A549 (cell line): ENCODE measurements around the gene OR2F2. TPM values are rescaled to one million over a fixed set of nuclear protein-coding genes. Genes with fewer than 3 reads are reported as not detected.

Experiments
- ATAC-seq, 2 experiments: fragments of 200-7000 bp in 1 of 2; fragments of >200 bp in 1 of 2; cut with Nextera tagmentation in 1 of 2; cut with Tn5 transposase in 1 of 2; 3 replicates each; pipeline versions ENCODE4 v1.8.0 to v1.9.1; 2018 to 2020; ENCODE audit warnings: mild to moderate bottlenecking in 1 of 2, moderate library complexity in 1 of 2
- CTCF ChIA-PET: fragments of 300-600 bp; sonication (Branson Sonifier 250); formaldehyde crosslinking; extraction: SDS; loops from one replicate; lab custom pipeline; 2021; ENCODE audit warnings: antibody characterized with exemption, inconsistent platforms; lab: Yijun Ruan, JAX
- POLR2A ChIA-PET: fragments of 350-600 bp; formaldehyde crosslinking; extraction: SDS; loops from one replicate; lab custom pipeline; 2021; ENCODE audit warnings: antibody characterized with exemption, inconsistent platforms; lab: Yijun Ruan, JAX
- DNase-seq, 2 experiments: peaks; one replicate each; pipeline versions ENCODE4 v3.0.0 to v3.0.0-alpha.2; 2011 to 2016; ENCODE audit warnings: low read depth in 1 of 2, low spot score in 1 of 2
- FAIRE-seq: peaks from 2 replicates; lab custom pipeline; 2011; peaks lifted over from hg19 to GRCh38; lab: Jason Lieb, UNC
- H3K27ac ChIP-seq, 2 experiments: fragments of >200 bp; sonication (Bioruptor Twin); formaldehyde crosslinking; 3 replicates each; pipeline ENCODE4 v1.5.1; 2016 to 2017
- H3K4me1 ChIP-seq: fragments of >200 bp; sonication (Bioruptor Twin); formaldehyde crosslinking; 3 replicates; pipeline ENCODE4 v1.6.1; 2016
- H3K4me2 ChIP-seq: fragments of >200 bp; sonication (Bioruptor Twin); formaldehyde crosslinking; 3 replicates; pipeline ENCODE4 v1.6.1; 2016
- H3K4me3 ChIP-seq: fragments of >200 bp; sonication (Bioruptor Twin); formaldehyde crosslinking; 3 replicates; pipeline ENCODE4 v1.5.1; 2016
- H3K9me3 ChIP-seq: fragments of >200 bp; sonication (Bioruptor Twin); formaldehyde crosslinking; 3 replicates; pipeline ENCODE4 v1.6.1; 2016
- CEBPB ChIP-seq, 2 experiments: fragments of >200 bp in 1 of 2; sonication (Bioruptor Twin) in 1 of 2; formaldehyde crosslinking in 1 of 2; IDR thresholded peaks; 2 replicates each; pipeline ENCODE4 v1.6.1; 2012 to 2016
- CHD4 ChIP-seq: fragments of 200-600 bp; sonication (generic); IDR thresholded peaks from 2 replicates; pipeline ENCODE4 v1.6.1; 2016; ENCODE audit warnings: antibody characterized with exemption, mild to moderate bottlenecking, borderline replicate concordance
- EHMT2 ChIP-seq: fragments of 200-600 bp; sonication (generic); IDR thresholded peaks from 2 replicates; pipeline ENCODE4 v1.6.1; 2016; ENCODE audit warnings: antibody characterized with exemption, low read depth, mild to moderate bottlenecking, moderate library complexity
- ESRRA ChIP-seq: fragments of 150-350 bp; IDR thresholded peaks from 2 replicates; pipeline ENCODE4 v1.6.1; 2014; ENCODE audit warnings: mild to moderate bottlenecking, low read length, borderline replicate concordance
- FOSL2 ChIP-seq, 2 experiments: fragments of 450-650 bp in 1 of 2; fragments of >200 bp in 1 of 2; sonication (Bioruptor Twin) in 1 of 2; formaldehyde crosslinking; IDR thresholded peaks; 2 replicates each; pipeline versions ENCODE4 v1.5.0 to v1.6.1; 2016 to 2020; ENCODE audit warnings: mild to moderate bottlenecking in 1 of 2, moderate library complexity in 1 of 2
- FOXS1 ChIP-seq: fragments of 250-450 bp; sonication (Bioruptor Pico); IDR thresholded peaks from 2 replicates; pipeline ENCODE4 v1.5.0; 2020; ENCODE audit warnings: mild to moderate bottlenecking, moderate library complexity
- HEYL ChIP-seq: fragments of 250-450 bp; sonication (Bioruptor Pico); IDR thresholded peaks from 2 replicates; pipeline ENCODE4 v1.8.0; 2021; ENCODE audit warnings: mild to moderate bottlenecking, moderate library complexity
- HOXB5 ChIP-seq: fragments of 250-450 bp; sonication (Bioruptor Pico); IDR thresholded peaks from 2 replicates; pipeline ENCODE4 v1.5.0; 2020; ENCODE audit warnings: mild to moderate bottlenecking, moderate library complexity
- JUN ChIP-seq, 2 experiments: fragments of >200 bp; sonication (Bioruptor Twin); formaldehyde crosslinking; IDR thresholded peaks; 2 replicates in 1 of 2; 3 replicates in 1 of 2; pipeline ENCODE4 v1.6.1; 2016 to 2017
- JUNB ChIP-seq: fragments of >200 bp; sonication (Bioruptor Twin); formaldehyde crosslinking; IDR thresholded peaks from 2 replicates; pipeline ENCODE4 v1.6.1; 2016
- KDM1A ChIP-seq: fragments of 200-600 bp; sonication (generic); IDR thresholded peaks from 2 replicates; pipeline ENCODE4 v1.6.1; 2016; ENCODE audit warnings: low read depth, mild to moderate bottlenecking
- KDM5A ChIP-seq: fragments of 200-600 bp; sonication (generic); IDR thresholded peaks from 2 replicates; pipeline ENCODE4 v1.6.1; 2016; ENCODE audit warnings: antibody characterized with exemption, mild to moderate bottlenecking
- MAZ ChIP-seq: fragments of 150-350 bp; IDR thresholded peaks from 2 replicates; pipeline ENCODE4 v1.6.1; 2014; ENCODE audit warnings: antibody characterized with exemption, low read depth, low read length, borderline replicate concordance
- MYC ChIP-seq: IDR thresholded peaks from 2 replicates; pipeline ENCODE4 v1.6.1; 2012; ENCODE audit warnings: mild to moderate bottlenecking, inconsistent platforms, low read length, improper control_type of control experiment, borderline replicate concordance
- PHF8 ChIP-seq: fragments of 200-600 bp; sonication (generic); IDR thresholded peaks from 2 replicates; pipeline ENCODE4 v1.6.1; 2016; ENCODE audit warnings: low read depth, mild to moderate bottlenecking, antibody characterized with exemption, moderate library complexity, borderline replicate concordance
- POLR2A ChIP-seq: IDR thresholded peaks from 2 replicates; pipeline ENCODE4 v1.6.1; 2012; ENCODE audit warnings: mild to moderate bottlenecking, low read length
- POLR2AphosphoS2 ChIP-seq: conservative IDR thresholded peaks from 2 replicates; pipeline ENCODE4 v1.6.1; 2012; ENCODE audit warnings: low read length, improper control_type of control experiment, inconsistent platforms
- RAD21 ChIP-seq, 2 experiments: fragments of >200 bp in 1 of 2; sonication (Bioruptor Twin) in 1 of 2; formaldehyde crosslinking in 1 of 2; IDR thresholded peaks in 1 of 2; conservative IDR thresholded peaks in 1 of 2; 2 replicates in 1 of 2; 3 replicates in 1 of 2; pipeline ENCODE4 v1.6.1; 2012 to 2018; ENCODE audit warnings: inconsistent platforms in 1 of 2
- RARB ChIP-seq: fragments of 250-450 bp; sonication (Bioruptor Pico); IDR thresholded peaks from 2 replicates; pipeline ENCODE4 v1.8.0; 2021; ENCODE audit warnings: mild to moderate bottlenecking, moderate library complexity
- RFX5 ChIP-seq: fragments of 450-650 bp; IDR thresholded peaks from 2 replicates; pipeline ENCODE4 v1.7.1; 2014; ENCODE audit warnings: antibody characterized with exemption, mild to moderate bottlenecking, moderate library complexity
- RNF2 ChIP-seq: fragments of 200-600 bp; sonication (generic); IDR thresholded peaks from 2 replicates; pipeline ENCODE4 v1.6.1; 2016; ENCODE audit warnings: low read depth, mild to moderate bottlenecking, antibody characterized with exemption, moderate library complexity, borderline replicate concordance
- SMC3 ChIP-seq: fragments of >200 bp; sonication (Bioruptor Twin); formaldehyde crosslinking; IDR thresholded peaks from 3 replicates; pipeline ENCODE4 v1.6.1; 2018; ENCODE audit warnings: inconsistent platforms
- ZNF302 ChIP-seq: fragments of 250-450 bp; sonication (Bioruptor Pico); IDR thresholded peaks from 2 replicates; pipeline ENCODE4 v1.9.0; 2021; ENCODE audit warnings: inconsistent platforms, mild to moderate bottlenecking, moderate library complexity
- ZSCAN20 ChIP-seq: fragments of 250-450 bp; sonication (Bioruptor Pico); IDR thresholded peaks from 2 replicates; pipeline ENCODE4 v1.8.0; 2022; ENCODE audit warnings: mild to moderate bottlenecking, moderate library complexity
- WGBS: methylation state at CpG from one replicate; pipeline ENCODE4 v1.1.6; 2017; ENCODE audit errors: missing lambda C conversion rate; 5-methylcytosine and 5-hydroxymethylcytosine counted together
- polyA plus RNA-seq, 4 experiments: library from polyadenylated mRNA; depleted of rRNA in 3 of 4; stranded (reverse); fragments of >200 nt; fragmentation: RNase III in 1 of 4; extraction: RNeasy Plus Mini Kit Qiagen cat#74134 plus additional on column Dnase treatment in 1 of 4; gene quantifications; 2 replicates in 3 of 4; 3 replicates in 1 of 4; pipeline ENCODE4 v1.2.3, GENCODE V29; 2011 to 2017
- TF ChIP-seq, protein P1 (sequence below): fragments of 450-650 bp; IDR thresholded peaks from 2 replicates; pipeline ENCODE4 v1.6.1; 2014; ENCODE audit warnings: antibody characterized with exemption
- TF ChIP-seq, protein P2 (sequence below): fragments of >200 bp; sonication (Bioruptor Twin); formaldehyde crosslinking; IDR thresholded peaks from 2 replicates; pipeline ENCODE4 v1.6.1; 2016
- TF ChIP-seq, protein P3 (sequence below): IDR thresholded peaks from 2 replicates; pipeline ENCODE4 v1.6.1; 2012
- TF ChIP-seq, protein P4 (sequence below): fragments of 250-450 bp; sonication (Bioruptor Pico); IDR thresholded peaks from 2 replicates; pipeline ENCODE4 v1.5.0; 2021; ENCODE audit warnings: mild to moderate bottlenecking, moderate library complexity, borderline replicate concordance
- TF ChIP-seq, protein P5 (sequence below): fragments of >200 bp; sonication (Bioruptor Twin); formaldehyde crosslinking; IDR thresholded peaks from 3 replicates; pipeline ENCODE4 v1.6.1; 2016
- TF ChIP-seq, protein P6 (sequence below): IDR thresholded peaks from 2 replicates; pipeline ENCODE4 v1.6.1; 2012; ENCODE audit warnings: low read depth, borderline replicate concordance
- TF ChIP-seq, protein P7 (sequence below): fragments of 150-350 bp; IDR thresholded peaks from 2 replicates; pipeline ENCODE4 v1.6.1; 2014; ENCODE audit warnings: low read depth, mild to moderate bottlenecking, low read length

The OR2F2 gene
- polyA plus RNA-seq, 2 of the 4 experiments (the other 2 are of a cell fraction) = not detected

DNA sequence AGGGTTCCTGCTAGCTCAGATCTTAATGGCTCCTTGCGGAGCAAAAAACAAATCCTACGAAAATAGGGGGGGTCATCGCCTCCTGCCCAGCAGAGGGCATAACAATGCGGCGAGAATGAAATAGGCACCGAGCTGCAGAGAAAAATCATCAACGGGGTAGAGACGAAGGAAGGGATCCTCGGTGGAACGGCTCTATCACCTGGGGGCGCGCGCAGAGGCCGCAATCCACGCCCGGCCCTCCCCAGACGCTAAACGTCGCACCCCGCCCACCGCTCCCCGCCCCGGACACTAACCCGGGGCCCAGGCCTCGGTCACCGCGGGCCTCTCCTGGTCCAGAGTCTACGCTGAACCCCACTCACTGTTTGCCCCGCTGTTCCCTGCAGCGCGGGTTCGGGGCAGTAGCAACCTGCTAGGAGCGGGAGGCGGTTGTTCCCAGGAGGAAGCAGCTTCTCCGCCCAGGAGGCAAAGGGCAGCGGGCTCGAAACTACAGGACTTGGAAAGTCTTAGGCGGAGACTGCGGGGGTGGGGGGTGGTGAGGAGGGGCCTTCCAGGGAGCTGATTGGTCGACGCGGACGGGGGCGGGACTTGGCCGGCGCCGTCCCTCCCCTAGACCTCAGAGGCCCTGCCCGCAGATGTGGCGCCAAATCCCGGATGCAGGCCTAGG, 33.2 kb upstream of the OR2F2 start, which contains the start of gene TCAF1:
TSS of gene TCAF1 (minus strand) at position 509 of the 664 bp plus-strand sequence. CDS start 25,568 bp downstream, outside the sequence.
- H3K9me3 ChIP-seq = no peaks in the 10 kb centered on the region
- H3K4me2 ChIP-seq = peak within 1 kb of the TSS; percentile 92
- no peak for FAIRE-seq
- TF ChIP-seq ZNF302 (CRISPR knock-in tag) (no peak), RARB (no peak), RNF2 (no peak), MYC (no peak), ESRRA (no peak), KDM5A (0 out of 2 replicates have a peak, but pooled peaks have one; percentile 28), HEYL (CRISPR knock-in tag) (no peak), HOXB5 (CRISPR knock-in tag) (no peak), CHD4 (no peak), POLR2A (peak; percentile 70), JUN (IDR thresholded peaks at IDR 0.05) (peak in 1 of 2 experiments; percentile 74; a peak in 2 of 5 replicates), RAD21 (conservative IDR thresholded peaks at IDR 0.05 in 1 of 2, IDR thresholded peaks at IDR 0.05 in 1 of 2) (peak; percentile 32 to 58; a peak in 4 of 5 replicates), ZSCAN20 (no peak), PHF8 (peak; percentile 93), JUNB (no peak), RFX5 (no peak), FOXS1 (CRISPR knock-in tag) (no peak), KDM1A (0 out of 2 replicates have a peak, but pooled peaks have one; percentile 15), FOSL2 (IDR thresholded peaks at IDR 0.05) (no peak), FOSL2 (CRISPR knock-in tag; IDR thresholded peaks at IDR 0.05) (no peak), EHMT2 (no peak), SMC3 (peak; percentile 69), CEBPB (IDR thresholded peaks at IDR 0.05) (peak in 1 of 2 experiments; percentile 7; a peak in 1 of 4 replicates), MAZ (peak; percentile 94), POLR2AphosphoS2 (no peak)
- TF ChIP-seq, protein P1, sequence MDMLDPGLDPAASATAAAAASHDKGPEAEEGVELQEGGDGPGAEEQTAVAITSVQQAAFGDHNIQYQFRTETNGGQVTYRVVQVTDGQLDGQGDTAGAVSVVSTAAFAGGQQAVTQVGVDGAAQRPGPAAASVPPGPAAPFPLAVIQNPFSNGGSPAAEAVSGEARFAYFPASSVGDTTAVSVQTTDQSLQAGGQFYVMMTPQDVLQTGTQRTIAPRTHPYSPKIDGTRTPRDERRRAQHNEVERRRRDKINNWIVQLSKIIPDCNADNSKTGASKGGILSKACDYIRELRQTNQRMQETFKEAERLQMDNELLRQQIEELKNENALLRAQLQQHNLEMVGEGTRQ = no peak
- TF ChIP-seq, protein P2, sequence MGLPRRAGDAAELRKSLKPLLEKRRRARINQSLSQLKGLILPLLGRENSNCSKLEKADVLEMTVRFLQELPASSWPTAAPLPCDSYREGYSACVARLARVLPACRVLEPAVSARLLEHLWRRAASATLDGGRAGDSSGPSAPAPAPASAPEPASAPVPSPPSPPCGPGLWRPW = no peak
- TF ChIP-seq, protein P3, sequence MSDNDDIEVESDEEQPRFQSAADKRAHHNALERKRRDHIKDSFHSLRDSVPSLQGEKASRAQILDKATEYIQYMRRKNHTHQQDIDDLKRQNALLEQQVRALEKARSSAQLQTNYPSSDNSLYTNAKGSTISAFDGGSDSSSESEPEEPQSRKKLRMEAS = peak; percentile 63
- TF ChIP-seq, protein P4, sequence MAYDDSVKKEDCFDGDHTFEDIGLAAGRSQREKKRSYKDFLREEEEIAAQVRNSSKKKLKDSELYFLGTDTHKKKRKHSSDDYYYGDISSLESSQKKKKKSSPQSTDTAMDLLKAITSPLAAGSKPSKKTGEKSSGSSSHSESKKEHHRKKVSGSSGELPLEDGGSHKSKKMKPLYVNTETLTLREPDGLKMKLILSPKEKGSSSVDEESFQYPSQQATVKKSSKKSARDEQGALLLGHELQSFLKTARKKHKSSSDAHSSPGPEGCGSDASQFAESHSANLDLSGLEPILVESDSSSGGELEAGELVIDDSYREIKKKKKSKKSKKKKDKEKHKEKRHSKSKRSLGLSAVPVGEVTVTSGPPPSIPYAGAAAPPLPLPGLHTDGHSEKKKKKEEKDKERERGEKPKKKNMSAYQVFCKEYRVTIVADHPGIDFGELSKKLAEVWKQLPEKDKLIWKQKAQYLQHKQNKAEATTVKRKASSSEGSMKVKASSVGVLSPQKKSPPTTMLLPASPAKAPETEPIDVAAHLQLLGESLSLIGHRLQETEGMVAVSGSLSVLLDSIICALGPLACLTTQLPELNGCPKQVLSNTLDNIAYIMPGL = peak; percentile 64; the same call in 1 of the 2 replicates
- TF ChIP-seq, protein P5, sequence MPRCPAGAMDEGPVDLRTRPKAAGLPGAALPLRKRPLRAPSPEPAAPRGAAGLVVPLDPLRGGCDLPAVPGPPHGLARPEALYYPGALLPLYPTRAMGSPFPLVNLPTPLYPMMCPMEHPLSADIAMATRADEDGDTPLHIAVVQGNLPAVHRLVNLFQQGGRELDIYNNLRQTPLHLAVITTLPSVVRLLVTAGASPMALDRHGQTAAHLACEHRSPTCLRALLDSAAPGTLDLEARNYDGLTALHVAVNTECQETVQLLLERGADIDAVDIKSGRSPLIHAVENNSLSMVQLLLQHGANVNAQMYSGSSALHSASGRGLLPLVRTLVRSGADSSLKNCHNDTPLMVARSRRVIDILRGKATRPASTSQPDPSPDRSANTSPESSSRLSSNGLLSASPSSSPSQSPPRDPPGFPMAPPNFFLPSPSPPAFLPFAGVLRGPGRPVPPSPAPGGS = peak; percentile 71; the same call in 1 of the 3 replicates
- TF ChIP-seq, protein P6, sequence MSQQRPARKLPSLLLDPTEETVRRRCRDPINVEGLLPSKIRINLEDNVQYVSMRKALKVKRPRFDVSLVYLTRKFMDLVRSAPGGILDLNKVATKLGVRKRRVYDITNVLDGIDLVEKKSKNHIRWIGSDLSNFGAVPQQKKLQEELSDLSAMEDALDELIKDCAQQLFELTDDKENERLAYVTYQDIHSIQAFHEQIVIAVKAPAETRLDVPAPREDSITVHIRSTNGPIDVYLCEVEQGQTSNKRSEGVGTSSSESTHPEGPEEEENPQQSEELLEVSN = 0 out of 2 replicates have a peak, but pooled peaks have one; percentile 29
- TF ChIP-seq, protein P7, sequence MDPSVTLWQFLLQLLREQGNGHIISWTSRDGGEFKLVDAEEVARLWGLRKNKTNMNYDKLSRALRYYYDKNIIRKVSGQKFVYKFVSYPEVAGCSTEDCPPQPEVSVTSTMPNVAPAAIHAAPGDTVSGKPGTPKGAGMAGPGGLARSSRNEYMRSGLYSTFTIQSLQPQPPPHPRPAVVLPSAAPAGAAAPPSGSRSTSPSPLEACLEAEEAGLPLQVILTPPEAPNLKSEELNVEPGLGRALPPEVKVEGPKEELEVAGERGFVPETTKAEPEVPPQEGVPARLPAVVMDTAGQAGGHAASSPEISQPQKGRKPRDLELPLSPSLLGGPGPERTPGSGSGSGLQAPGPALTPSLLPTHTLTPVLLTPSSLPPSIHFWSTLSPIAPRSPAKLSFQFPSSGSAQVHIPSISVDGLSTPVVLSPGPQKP = no peak

More for the DNA sequence above, 33.2 kb upstream of the OR2F2 start, which contains the start of gene TCAF1:
- ChIA-PET POLR2A (interaction anchor here (0.5 to 2.2 kb wide), 18 partner anchors 9 to 235 kb away, joined by 3 to 27 read pairs (median 4); partner anchors contain the start of gene OR2F1), CTCF (interaction anchor here (0.7 to 1.9 kb wide), 25 partner anchors 9 to 226 kb away, joined by 3 to 17 read pairs (median 4); partner anchors contain the start of genes OR2F2 and OR6B1)
- DNase-seq (peak; percentile 92 to 97), ATAC-seq (peak; percentile 96 to 98)
- H3K27ac ChIP-seq = peak within 1 kb of the TSS; percentile 93 to 95
- H3K4me3 ChIP-seq = peak within 1 kb of the TSS; percentile 88
- 2% methylated on average over 25 of the region's 50 CpGs for WGBS
- H3K4me1 ChIP-seq = peaks cover 21% of the 10 kb centered on the region
